Non-pigmented ciliary epithelial cell (primary cell): ENCODE data around the gene GPR61.

ENCODE experiments used
- DNase-seq: peaks from one replicate; pipeline ENCODE4 v3.0.0-alpha.2; 2010; ENCODE audit warnings: low read depth

GPR61 gene

GRCh38 chr1:109535971-109536491 lies 3.6 kb upstream of the GPR61 start:
- DNase-seq: no peak

GRCh38 chr1:109537450-109538178 lies 2.1 kb upstream of the GPR61 start:
- DNase-seq: no peak

- DNase-seq: no peak
Measured at GRCh38 chr1:109538827-109539555, 681 bp upstream of the GPR61 start.

- DNase-seq: no peak
Measured at GRCh38 chr1:109541102-109541501, 1.4 kb downstream of the GPR61 start.

- no peak for DNase-seq
Measured at GRCh38 chr1:109542657-109543056, 3.0 kb downstream of the GPR61 start.

GRCh38 chr1:109543283-109543987 lies 3.8 kb downstream of the GPR61 start:
- DNase-seq: no peak

- DNase-seq: no peak
Measured at GRCh38 chr1:109543988-109544735, 4.5 kb downstream of the GPR61 start.

GRCh38 chr1:109546311-109547109 lies 6.8 kb downstream of the GPR61 start:
- peak; percentile 54 for DNase-seq

- no peak for DNase-seq
Measured at GRCh38 chr1:109547463-109548320, 8.0 kb downstream of the GPR61 start.

GRCh38 chr1:109548321-109549267 lies 8.9 kb downstream of the GPR61 start, which contains the start of gene GNAI3:
GNAI3 (plus strand) TSS chr1:109548615; CDS start chr1:109548721, 106 bp downstream.
- peak; percentile 78 for DNase-seq

GRCh38 chr1:109556563-109556962 lies 16.9 kb downstream of the GPR61 start:
- DNase-seq: no peak

- no peak for DNase-seq
Measured at GRCh38 chr1:109557520-109557919, 17.8 kb downstream of the GPR61 start.

- no peak for DNase-seq
Measured at GRCh38 chr1:109559995-109560394, 20.3 kb downstream of the GPR61 start.

GRCh38 chr1:109564194-109564878 lies 24.7 kb downstream of the GPR61 start:
- no peak for DNase-seq

GRCh38 chr1:109565241-109565640 lies 25.6 kb downstream of the GPR61 start:
- DNase-seq: no peak

- DNase-seq: no peak
Measured at GRCh38 chr1:109566982-109567381, 27.3 kb downstream of the GPR61 start.

GRCh38 chr1:109567877-109568672 lies 28.4 kb downstream of the GPR61 start:
- DNase-seq: no peak
